RWPE1 (cell line): ENCODE data around the gene RPP14.

ENCODE experiments used
- CTCF ChIA-PET: fragments of 350-600 bp; sonication (Branson Sonifier 250); formaldehyde crosslinking; extraction: SDS; loops from one replicate; lab custom pipeline; 2021; lab: Yijun Ruan, JAX
- POLR2A ChIA-PET: fragments of 400-600 bp; formaldehyde crosslinking; extraction: SDS; loops from one replicate; lab custom pipeline; 2020; ENCODE audit warnings: antibody characterized with exemption; ENCODE audit not compliant: low non-redundant PET; lab: Yijun Ruan, JAX
- DNase-seq: peaks from one replicate; pipeline ENCODE4 v3.0.0; 2012; ENCODE audit warnings: low spot score
- H3K27ac ChIP-seq: fragments of 450-650 bp; 2 replicates; pipeline ENCODE4 v1.5.1; 2017
- TF ChIP-seq, protein P1 (sequence below): fragments of 450-650 bp; conservative IDR thresholded peaks from 2 replicates; pipeline ENCODE4 v1.5.1; 2017; ENCODE audit warnings: low read depth, mild to moderate bottlenecking

The RPP14 gene

GRCh38 chr3:58322793-58323192 is 16.7 kb downstream of the RPP14 start:
- H3K27ac ChIP-seq = no peak overlapping the region
- DNase-seq = no peak
- TF ChIP-seq, protein P1, sequence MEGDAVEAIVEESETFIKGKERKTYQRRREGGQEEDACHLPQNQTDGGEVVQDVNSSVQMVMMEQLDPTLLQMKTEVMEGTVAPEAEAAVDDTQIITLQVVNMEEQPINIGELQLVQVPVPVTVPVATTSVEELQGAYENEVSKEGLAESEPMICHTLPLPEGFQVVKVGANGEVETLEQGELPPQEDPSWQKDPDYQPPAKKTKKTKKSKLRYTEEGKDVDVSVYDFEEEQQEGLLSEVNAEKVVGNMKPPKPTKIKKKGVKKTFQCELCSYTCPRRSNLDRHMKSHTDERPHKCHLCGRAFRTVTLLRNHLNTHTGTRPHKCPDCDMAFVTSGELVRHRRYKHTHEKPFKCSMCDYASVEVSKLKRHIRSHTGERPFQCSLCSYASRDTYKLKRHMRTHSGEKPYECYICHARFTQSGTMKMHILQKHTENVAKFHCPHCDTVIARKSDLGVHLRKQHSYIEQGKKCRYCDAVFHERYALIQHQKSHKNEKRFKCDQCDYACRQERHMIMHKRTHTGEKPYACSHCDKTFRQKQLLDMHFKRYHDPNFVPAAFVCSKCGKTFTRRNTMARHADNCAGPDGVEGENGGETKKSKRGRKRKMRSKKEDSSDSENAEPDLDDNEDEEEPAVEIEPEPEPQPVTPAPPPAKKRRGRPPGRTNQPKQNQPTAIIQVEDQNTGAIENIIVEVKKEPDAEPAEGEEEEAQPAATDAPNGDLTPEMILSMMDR = no peak
- CTCF ChIA-PET = no interaction called here
- POLR2A ChIA-PET = no interaction called here

DNA sequence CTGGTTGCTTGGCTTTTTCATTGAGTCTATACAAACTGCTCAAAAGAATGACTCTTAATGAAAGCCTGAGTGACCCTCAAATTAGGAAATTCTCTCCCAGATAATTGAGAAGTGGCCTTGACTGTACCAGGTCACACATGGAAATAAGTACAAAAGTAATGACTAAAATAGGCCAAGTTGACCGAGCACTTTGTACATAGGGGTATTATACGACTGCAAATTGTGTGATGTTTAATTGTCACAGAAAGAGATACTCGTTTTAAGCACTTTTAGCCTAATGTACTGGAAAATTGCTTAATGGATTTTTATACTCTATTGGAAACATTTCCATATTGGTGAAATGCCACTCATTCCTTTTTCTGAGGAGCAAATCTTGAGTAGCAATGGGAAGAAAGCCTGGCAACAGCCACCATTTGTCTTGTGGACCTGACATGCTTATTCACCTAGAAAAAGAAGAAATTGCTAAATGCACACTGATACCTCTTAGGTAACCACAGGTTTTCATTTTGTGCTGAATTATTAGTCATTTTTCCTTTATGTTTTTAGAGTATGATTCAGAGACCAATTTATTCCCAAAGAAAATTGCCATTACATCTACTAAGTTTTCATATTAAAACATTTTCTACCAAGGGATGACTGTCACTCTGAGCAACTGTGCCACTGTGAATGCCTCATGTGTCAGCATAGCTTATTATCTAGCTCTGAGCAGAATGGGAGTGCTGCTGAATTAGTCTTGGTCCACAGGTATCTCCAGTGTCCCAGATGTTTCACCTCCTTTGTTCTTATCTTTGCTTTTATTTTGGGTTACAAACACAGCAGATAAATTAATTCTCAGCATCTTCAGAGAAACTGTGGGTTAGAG is 17.7 kb downstream of the RPP14 start:
- DNase-seq = no peak
- no peak overlapping the region for H3K27ac ChIP-seq
- CTCF ChIA-PET = no interaction called here
- POLR2A ChIA-PET = no interaction called here
- TF ChIP-seq, protein P1 = no peak

DNA sequence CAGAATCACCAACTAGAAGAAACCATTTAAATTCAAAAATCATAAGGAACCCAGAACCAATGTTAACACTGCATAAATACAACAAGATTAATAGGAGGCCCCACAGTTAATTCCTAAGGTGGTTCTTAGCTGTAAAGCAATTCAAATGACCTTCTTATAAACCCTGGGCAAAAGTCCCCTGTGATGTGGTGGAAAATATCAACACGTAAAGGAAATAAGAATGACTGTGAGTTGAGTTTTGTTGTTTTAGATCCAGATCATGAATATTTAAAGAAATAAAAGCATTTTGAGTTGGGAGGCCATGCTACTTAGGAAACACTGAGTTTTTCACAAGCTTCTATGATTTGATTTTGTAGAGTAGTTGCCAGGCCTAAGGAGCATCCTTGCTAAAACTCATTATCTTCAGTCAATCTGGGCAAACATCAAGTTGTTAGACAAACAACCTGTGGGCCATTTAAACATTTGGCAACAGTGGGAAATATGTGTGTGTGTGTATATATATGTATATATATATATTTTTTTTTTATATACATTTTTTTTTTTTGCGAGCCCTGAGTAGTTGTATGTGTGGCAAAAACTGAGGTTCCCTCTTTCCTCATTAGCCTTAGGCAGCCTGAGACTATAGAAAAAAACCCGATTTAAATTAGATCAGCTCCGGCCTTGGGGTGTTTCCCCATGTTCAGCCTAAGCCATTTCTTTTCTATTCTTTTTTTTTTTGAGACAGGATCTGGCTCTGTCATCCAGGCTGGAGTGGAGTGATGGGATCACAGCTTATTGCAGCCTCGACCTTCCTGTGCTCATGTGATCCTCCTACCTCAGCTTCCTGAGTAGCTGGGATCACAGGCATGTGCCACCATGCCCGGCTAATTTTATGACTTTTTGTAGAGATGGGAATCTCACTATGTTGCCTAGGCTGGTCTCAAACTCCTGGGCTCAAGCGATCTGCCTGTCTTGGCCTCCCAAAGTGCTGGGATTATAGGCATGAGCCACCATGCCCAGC is 18.6 kb downstream of the RPP14 start:
- ChIA-PET POLR2A (no interaction called here), CTCF (no interaction called here)
- TF ChIP-seq, protein P1 = no peak
- no peak for DNase-seq
- peak overlapping the region; percentile 74 for H3K27ac ChIP-seq

DNA sequence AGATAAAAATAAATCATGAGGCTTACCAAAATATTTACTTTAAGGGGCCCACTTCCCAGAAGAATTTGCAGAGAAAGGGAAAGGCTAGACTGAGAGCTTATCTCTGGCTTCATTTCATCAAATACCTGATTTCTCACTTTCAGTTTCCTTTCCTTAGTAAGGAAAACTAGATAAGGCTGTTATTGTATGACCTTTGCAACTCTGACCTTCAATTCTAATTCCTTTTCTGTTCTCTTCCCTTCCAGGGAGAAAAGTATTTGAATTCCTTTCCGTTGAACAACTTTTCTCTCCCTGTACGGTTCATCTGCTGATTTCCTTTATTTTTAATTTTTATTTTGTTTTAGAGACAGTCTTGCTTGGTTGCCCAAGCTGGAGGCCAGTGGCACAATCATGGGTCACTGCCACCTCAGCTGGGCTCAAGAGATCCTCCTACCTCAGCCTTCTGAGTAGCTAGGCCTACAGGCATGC is 19.5 kb downstream of the RPP14 start:
- DNase-seq = no peak
- POLR2A ChIA-PET = no interaction called here
- H3K27ac ChIP-seq = peak overlapping the region; percentile 74
- CTCF ChIA-PET = no interaction called here
- TF ChIP-seq, protein P1 = no peak

DNA sequence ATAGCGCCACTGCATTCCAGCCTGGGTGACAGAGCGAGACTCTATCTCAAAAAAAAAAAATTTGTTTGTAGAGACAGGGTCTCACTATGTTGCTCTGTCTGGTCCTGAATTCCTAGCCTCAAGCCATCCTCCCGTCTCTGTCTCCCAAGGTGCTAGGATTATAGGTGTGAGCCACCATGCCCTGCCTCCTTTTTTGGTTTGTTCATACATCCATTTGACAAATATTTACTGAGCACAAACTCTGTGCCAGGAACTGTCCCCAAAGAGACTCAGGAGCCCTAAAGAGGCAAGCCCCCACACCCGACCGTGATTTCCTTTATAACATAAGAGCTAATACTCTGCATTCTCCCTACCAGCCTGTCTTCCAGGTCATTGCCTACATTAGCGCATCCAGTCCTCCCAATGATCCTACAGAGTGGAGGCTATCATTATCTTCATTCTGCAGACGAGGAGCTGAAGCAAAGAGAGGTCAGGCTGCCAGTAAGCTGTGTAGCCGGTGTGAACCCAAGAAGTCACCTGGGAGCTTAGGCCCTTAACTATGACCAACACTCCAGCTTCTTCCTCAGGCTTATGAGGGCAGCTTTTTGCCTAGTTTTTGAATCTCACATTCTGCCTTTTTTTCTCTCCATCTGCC is 20.3 kb downstream of the RPP14 start:
- DNase-seq = no peak
- H3K27ac ChIP-seq = peak overlapping the region; percentile 74; the same call in 1 of the 2 replicates
- TF ChIP-seq, protein P1 = no peak
- POLR2A ChIA-PET = no interaction called here
- CTCF ChIA-PET = no interaction called here
